NCI-H460 (cell line): ENCODE measurements around the gene ATXN2. TPM values are rescaled to one million over a fixed set of nuclear protein-coding genes. Genes with fewer than 3 reads are reported as not detected.

Source experiments
- DNase-seq: peaks from one replicate; pipeline ENCODE4 v3.0.0-alpha.2; 2016; ENCODE audit warnings: low read depth; ENCODE audit errors: extremely low read depth
- total RNA-seq: library from RNA; depleted of rRNA; stranded (reverse); fragments of >200 nt; shearing (Covaris generic); gene quantifications from 2 replicates; pipeline ENCODE4 v1.2.3, GENCODE V29; 2014

ATXN2 gene
- total RNA-seq, 1 experiment from 2014 or later = 22.7 TPM

GRCh38 chr12:111440631-111441030 is 158.5 kb downstream of the ATXN2 start:
- no peak for DNase-seq

- no peak for DNase-seq
These were observed 159.0 kb downstream of the ATXN2 start for GRCh38 chr12:111440152-111440551.

GRCh38 chr12:111439657-111440151 is 159.4 kb downstream of the ATXN2 start:
- DNase-seq = no peak

GRCh38 chr12:111438481-111438880 is 160.6 kb downstream of the ATXN2 start:
- no peak for DNase-seq

- DNase-seq = no peak
These were observed 161.2 kb downstream of the ATXN2 start for GRCh38 chr12:111437816-111438454.

GRCh38 chr12:111436811-111437210 is 162.3 kb downstream of the ATXN2 start:
- DNase-seq = no peak

- DNase-seq = no peak
These were observed 162.8 kb downstream of the ATXN2 start for GRCh38 chr12:111436266-111436665.

GRCh38 chr12:111435661-111436201 is 163.4 kb downstream of the ATXN2 start:
- no peak for DNase-seq

GRCh38 chr12:111434680-111435338 is 164.3 kb downstream of the ATXN2 start:
- no peak for DNase-seq

GRCh38 chr12:111434049-111434448 is 165.1 kb downstream of the ATXN2 start:
- no peak for DNase-seq

- no peak for DNase-seq
These were observed 167.3 kb downstream of the ATXN2 start for GRCh38 chr12:111431772-111432171.

GRCh38 chr12:111430433-111431353 is 168.4 kb downstream of the ATXN2 start:
- no peak for DNase-seq

GRCh38 chr12:111429828-111430432 is 169.2 kb downstream of the ATXN2 start:
- DNase-seq = no peak

GRCh38 chr12:111428728-111429175 is 170.4 kb downstream of the ATXN2 start:
- DNase-seq = no peak

GRCh38 chr12:111428081-111428727 is 170.9 kb downstream of the ATXN2 start:
- DNase-seq = no peak

GRCh38 chr12:111427417-111428074 is 171.6 kb downstream of the ATXN2 start:
- no peak for DNase-seq

GRCh38 chr12:111426344-111427185 is 172.6 kb downstream of the ATXN2 start:
- no peak for DNase-seq

GRCh38 chr12:111425655-111426054 is 173.5 kb downstream of the ATXN2 start:
- no peak for DNase-seq
